ENCODE measurements around the gene ARID2.

DNA sequence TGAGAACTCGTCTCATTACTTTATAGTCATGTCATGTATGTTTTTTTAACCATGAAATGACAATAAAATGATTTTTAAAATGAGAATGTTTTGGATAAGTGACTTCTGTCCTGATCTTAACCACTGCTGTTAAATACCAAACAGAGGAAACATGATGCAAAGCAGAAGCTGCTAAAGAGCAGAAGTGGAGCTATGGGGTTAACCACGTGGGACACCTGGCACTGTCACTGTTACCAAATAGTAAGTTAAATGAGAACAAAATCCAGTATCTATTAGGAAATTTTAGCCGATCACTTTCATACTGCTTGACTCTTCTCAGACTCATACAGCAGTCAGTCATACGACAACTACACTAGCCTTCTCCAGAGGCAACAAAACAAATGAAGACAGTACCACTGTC is 178.4 kb downstream of the ARID2 start:
- TF ChIP-seq, protein P1, sequence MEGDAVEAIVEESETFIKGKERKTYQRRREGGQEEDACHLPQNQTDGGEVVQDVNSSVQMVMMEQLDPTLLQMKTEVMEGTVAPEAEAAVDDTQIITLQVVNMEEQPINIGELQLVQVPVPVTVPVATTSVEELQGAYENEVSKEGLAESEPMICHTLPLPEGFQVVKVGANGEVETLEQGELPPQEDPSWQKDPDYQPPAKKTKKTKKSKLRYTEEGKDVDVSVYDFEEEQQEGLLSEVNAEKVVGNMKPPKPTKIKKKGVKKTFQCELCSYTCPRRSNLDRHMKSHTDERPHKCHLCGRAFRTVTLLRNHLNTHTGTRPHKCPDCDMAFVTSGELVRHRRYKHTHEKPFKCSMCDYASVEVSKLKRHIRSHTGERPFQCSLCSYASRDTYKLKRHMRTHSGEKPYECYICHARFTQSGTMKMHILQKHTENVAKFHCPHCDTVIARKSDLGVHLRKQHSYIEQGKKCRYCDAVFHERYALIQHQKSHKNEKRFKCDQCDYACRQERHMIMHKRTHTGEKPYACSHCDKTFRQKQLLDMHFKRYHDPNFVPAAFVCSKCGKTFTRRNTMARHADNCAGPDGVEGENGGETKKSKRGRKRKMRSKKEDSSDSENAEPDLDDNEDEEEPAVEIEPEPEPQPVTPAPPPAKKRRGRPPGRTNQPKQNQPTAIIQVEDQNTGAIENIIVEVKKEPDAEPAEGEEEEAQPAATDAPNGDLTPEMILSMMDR (conservative IDR thresholded peaks at IDR 0.05; ENCODE audit: low read depth, low read length), result no peak
- TF ChIP-seq EZH2 (IDR thresholded peaks at IDR 0.05; ENCODE audit: borderline replicate concordance, low read depth, low read length, poor library complexity, severe bottlenecking), result no peak
